Effector memory CD8-positive, alpha-beta T cell (primary cell): ENCODE results near the gene CRYZL1.

Experiments
- ATAC-seq: fragments of 150-1000 bp; cut with Tn5 transposase; replicated peaks from 2 replicates; pipeline ENCODE4 v1.10.0; 2021; ENCODE audit warnings: mild to moderate bottlenecking, moderate library complexity
- DNase-seq, 3 experiments: peaks; one replicate each; pipeline ENCODE4 v3.0.0; 2021
- H3K27ac Mint-ChIP-seq, 2 donors: one replicate each; pipeline ENCODE4 v1.8.0; 2022; ENCODE audit warnings: mild to moderate bottlenecking in 2 of 2, mixed read lengths in 2 of 2, moderate library complexity in 2 of 2
- H3K27me3 Mint-ChIP-seq, 2 donors: one replicate each; pipeline ENCODE4 v1.8.0; 2022; ENCODE audit warnings: mixed read lengths in 2 of 2
- H3K36me3 Mint-ChIP-seq: one replicate; pipeline ENCODE4 v1.8.0; 2022; ENCODE audit warnings: mild to moderate bottlenecking, moderate library complexity, mixed read lengths; ENCODE audit not compliant: insufficient read depth
- H3K4me1 Mint-ChIP-seq, 2 donors: one replicate each; pipeline ENCODE4 v1.8.0; 2022; ENCODE audit warnings: low read depth in 2 of 2, mixed read lengths in 2 of 2
- H3K4me3 Mint-ChIP-seq, 2 donors: one replicate each; pipeline ENCODE4 v1.8.0; 2022; ENCODE audit warnings: mild to moderate bottlenecking in 2 of 2, mixed read lengths in 2 of 2, moderate library complexity in 2 of 2
- H3K9me3 Mint-ChIP-seq, 2 donors: one replicate each; pipeline ENCODE4 v1.8.0; 2022; ENCODE audit warnings: mixed read lengths in 2 of 2

CRYZL1 gene

DNA sequence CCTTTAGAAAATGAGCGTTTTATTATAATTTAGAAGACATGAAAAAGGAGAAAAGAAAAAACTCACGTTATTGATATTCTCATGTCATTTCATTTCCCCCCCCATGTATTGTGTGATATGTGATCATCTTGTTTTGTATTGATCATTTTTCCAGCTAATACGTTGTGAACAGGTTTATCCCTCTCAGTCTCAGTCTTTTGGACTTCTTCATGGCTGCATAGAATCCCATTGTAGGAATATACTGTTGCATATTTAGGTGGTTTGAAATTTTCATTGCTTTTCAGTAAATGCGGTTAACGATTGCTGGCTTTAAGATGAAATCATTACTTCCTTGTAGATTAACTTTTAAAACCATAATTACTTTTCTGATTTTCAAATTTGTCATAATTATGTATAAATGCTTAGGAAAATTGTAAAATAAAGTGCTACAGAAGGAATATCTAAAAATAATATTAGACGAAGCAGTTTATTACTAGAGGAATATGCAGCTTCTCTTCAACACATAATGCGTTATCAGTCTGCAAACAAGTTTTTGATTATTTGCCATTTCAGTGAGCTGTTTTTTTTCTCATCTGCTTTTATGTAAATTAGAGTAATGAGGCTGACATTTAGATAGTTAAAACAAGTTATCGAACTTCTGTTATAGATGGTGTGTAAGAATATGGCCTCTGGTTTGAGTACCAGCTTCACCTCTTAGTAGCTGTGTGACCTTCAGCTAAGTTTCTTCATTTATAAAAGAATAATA is 96.9 kb downstream of the CRYZL1 start:
- Mint-ChIP-seq H3K36me3 (peaks cover 76% of the 10 kb centered on the region), H3K4me1 (peaks cover 27 to 54% of the 10 kb centered on the region in 2 donors), H3K4me3 (peak overlapping the region; percentile 95 to 99), H3K9me3 (no peaks in the 10 kb centered on the region), H3K27ac (peak overlapping the region in 1 of 2 donors; percentile 99), H3K27me3 (no peaks in the 10 kb centered on the region)
- ATAC-seq (no peak), DNase-seq (no peak)

- peaks cover 69% of the 10 kb centered on the region for H3K36me3 Mint-ChIP-seq
- peaks cover 27 to 50% of the 10 kb centered on the region in 2 donors for H3K4me1 Mint-ChIP-seq
- peak overlapping the region; percentile 95 to 99 for H3K4me3 Mint-ChIP-seq
- no peaks in the 10 kb centered on the region for H3K27me3 Mint-ChIP-seq
- DNase-seq = peak in 2 of 3 experiments; percentile 48 to 49
- H3K27ac Mint-ChIP-seq = peak overlapping the region; percentile 99
- no peaks in the 10 kb centered on the region for H3K9me3 Mint-ChIP-seq
- peak; percentile 1 for ATAC-seq
Observed at GRCh38 chr21:33543505-33544129, 97.9 kb downstream of the CRYZL1 start.

DNA sequence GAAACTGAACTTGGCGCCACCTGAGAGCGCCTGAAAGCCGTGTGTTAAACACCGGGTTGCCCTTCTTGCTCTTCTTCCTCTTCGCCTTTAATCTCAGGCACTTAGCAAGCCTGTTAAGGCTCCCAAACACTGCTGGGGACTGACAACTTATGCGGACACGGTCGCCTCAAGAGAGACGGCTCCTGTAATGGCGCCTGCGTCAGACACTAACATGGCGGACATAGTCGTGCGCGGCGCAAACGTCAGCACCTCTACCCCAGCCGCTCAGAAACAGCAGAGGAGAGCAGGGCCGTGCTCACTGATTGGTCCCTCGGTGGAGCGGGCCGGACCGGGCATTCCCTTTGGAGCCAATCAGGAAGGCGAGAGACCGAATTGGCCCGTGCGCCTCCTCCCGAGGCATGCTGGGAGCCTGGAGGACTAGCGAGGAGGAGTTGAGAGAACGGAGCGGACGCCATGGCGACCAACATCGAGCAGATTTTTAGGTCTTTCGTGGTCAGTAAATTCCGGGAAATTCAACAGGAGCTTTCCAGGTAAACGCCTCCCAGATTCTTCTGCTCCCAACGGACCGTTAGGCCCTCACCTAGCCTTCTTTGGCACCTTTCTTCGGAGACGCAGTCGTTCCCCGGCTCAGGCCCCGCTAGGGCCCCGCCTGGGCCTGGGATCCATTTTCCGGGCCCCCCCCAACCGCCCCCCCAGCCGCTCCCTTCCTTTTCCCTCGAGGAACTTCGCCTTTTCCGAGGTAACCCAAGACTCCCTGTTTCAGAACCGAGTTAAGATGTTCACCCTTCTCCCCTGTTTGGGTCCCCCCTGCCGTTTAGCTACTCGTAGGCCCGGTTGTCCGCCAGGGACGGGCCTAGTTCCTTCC is 98.7 kb downstream of the CRYZL1 start, which contains the start of gene SON:
Gene SON, plus strand, starts transcription at position 399 of the 865 bp plus-strand sequence. Its CDS starts 55 bp downstream, at position 454.
- Mint-ChIP-seq H3K27me3 (no peaks in the 10 kb centered on the region), H3K27ac (peak within 1 kb of the TSS; percentile 99), H3K9me3 (no peaks in the 10 kb centered on the region), H3K36me3 (peaks cover 68% of the 10 kb centered on the region), H3K4me1 (peaks cover 27 to 50% of the 10 kb centered on the region in 2 donors), H3K4me3 (peak within 1 kb of the TSS; percentile 95 to 99)
- ATAC-seq (peak; percentile 86), DNase-seq (peak; percentile 94 to 95 (median 94))

DNA sequence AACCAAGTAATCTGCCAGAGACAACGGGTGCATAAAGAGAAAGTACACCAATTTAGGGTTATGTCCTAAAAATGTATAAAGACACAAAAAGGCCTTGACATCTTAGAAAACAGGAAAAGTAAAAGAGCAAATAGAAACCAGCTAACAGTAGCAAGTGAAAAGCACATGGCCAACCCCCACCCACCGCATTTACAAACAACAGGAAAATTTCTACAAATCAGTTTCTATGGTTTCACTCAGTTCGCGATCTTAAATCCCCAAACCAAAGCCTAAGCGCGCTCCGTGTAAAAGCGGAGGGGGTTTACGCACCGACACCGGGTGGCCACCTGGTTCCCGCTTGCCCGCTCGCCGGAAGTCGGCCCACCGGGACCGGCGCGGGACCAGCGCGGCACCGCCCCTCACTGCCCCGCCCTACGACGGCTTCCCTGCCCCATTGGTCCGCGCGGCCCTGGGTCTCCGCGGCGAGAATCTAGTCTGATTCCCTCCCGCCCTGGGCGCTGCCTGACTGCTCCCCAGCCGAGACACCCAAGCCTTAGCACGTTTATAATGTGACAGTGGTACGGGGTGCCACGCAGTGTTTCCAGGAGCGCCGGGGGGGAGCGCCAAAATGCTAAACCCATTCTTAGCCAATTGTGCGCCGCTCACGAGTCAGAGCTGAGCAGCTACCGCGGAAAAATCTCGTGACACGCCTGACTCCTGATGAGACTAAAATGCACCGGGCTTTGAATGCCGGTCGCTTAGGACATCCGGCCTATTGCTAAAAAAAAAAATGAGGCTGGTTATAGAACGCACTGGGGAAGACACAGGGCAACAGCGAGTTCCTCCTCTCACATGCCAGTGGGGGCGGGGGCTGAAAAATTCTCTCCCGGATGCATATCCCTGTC is 99.5 kb downstream of the CRYZL1 start, which contains the start of gene GART:
Gene GART, minus strand, starts transcription at position 362 of the 884 bp plus-strand sequence. CDS start 2,802 bp downstream, outside the sequence.
- peak within 1 kb of the TSS; percentile 99 for H3K27ac Mint-ChIP-seq

GRCh38 chr21:33541105-33541711 is 100.3 kb downstream of the CRYZL1 start:
- DNase-seq (no peak), ATAC-seq (no peak)
- H3K27me3 Mint-ChIP-seq = no peaks in the 10 kb centered on the region
- H3K27ac Mint-ChIP-seq = peak overlapping the region; percentile 99
- H3K4me3 Mint-ChIP-seq = peak overlapping the region; percentile 95 to 99
- H3K4me1 Mint-ChIP-seq = peaks cover 29 to 55% of the 10 kb centered on the region in 2 donors
- no peaks in the 10 kb centered on the region for H3K9me3 Mint-ChIP-seq
- peaks cover 66% of the 10 kb centered on the region for H3K36me3 Mint-ChIP-seq

More for the DNA sequence above, 99.5 kb downstream of the CRYZL1 start, which contains the start of gene GART:
- peaks cover 68% of the 10 kb centered on the region for H3K36me3 Mint-ChIP-seq
- no peaks in the 10 kb centered on the region for H3K9me3 Mint-ChIP-seq
- peak within 1 kb of the TSS; percentile 95 to 99 for H3K4me3 Mint-ChIP-seq
- H3K27me3 Mint-ChIP-seq = no peaks in the 10 kb centered on the region
- ATAC-seq (peak; percentile 57), DNase-seq (peak; percentile 71 to 74 (median 73))
- peaks cover 29 to 55% of the 10 kb centered on the region in 2 donors for H3K4me1 Mint-ChIP-seq

DNA sequence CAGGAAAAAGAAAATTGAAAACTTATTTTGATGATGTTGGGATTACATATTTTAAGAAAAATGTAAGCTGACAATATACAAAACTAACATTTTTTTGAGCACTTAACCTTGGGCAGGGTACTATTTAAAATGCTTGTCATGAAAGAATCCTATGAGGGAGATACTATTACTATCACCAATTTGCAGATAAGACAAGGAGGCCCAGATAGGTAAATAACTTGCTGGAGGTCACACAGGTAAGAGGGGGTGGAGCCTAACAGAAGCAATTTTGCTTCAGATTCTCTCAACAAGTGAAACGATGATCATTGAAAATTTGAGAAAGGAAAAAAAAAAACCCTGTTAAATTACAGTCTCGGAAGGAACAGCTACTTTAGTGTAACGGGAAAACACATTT is 100.8 kb downstream of the CRYZL1 start:
- Mint-ChIP-seq H3K4me1 (peaks cover 28 to 50% of the 10 kb centered on the region in 2 donors), H3K4me3 (peak overlapping the region; percentile 95 to 99), H3K36me3 (peaks cover 66% of the 10 kb centered on the region), H3K9me3 (no peaks in the 10 kb centered on the region), H3K27ac (peak overlapping the region; percentile 99), H3K27me3 (no peaks in the 10 kb centered on the region)
- DNase-seq (no peak), ATAC-seq (no peak)

- Mint-ChIP-seq H3K4me3 (no peak overlapping the region), H3K4me1 (peaks cover 28 to 43% of the 10 kb centered on the region in 2 donors), H3K27ac (peak overlapping the region in 1 of 2 donors; percentile 99), H3K36me3 (peaks cover 74% of the 10 kb centered on the region), H3K27me3 (no peaks in the 10 kb centered on the region), H3K9me3 (no peaks in the 10 kb centered on the region)
- no peak for ATAC-seq
- DNase-seq = no peak
Observed at GRCh38 chr21:33539616-33540015, 101.9 kb downstream of the CRYZL1 start.
